NCI-H446 (cell line): Measurements from ENCODE around the gene SERPINE3.

ENCODE experiments used
- DNase-seq, 2 experiments: peaks; one replicate each; lab custom pipeline; 2025; lab: John Stamatoyannopoulos, UW

Gene SERPINE3

GRCh38 chr13:51328488-51328887 lies 11.0 kb upstream of the SERPINE3 start:
- no peak for DNase-seq

DNA sequence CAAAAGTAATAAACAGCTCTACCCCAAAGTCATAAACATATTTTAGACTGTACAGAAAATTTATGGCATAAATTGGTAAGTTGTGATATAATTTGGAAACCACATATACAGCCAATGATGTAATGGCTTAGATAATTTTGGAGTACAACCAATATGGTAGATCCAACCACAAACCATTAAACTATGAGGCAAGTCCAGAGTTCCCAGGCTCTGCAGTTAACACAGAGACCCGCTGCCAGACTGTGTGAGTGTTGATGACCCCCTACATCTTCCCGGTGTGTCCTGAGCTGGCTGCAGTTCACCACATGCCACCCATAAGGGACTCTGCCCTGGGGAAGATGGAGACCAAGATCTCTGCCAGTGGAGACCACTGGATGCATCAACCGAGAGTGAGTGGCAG lies 9.9 kb upstream of the SERPINE3 start:
- no peak for DNase-seq

GRCh38 chr13:51330791-51331190 lies 8.7 kb upstream of the SERPINE3 start:
- no peak for DNase-seq

- DNase-seq = no peak
Measured at GRCh38 chr13:51331354-51331861, 8.1 kb upstream of the SERPINE3 start.

DNA sequence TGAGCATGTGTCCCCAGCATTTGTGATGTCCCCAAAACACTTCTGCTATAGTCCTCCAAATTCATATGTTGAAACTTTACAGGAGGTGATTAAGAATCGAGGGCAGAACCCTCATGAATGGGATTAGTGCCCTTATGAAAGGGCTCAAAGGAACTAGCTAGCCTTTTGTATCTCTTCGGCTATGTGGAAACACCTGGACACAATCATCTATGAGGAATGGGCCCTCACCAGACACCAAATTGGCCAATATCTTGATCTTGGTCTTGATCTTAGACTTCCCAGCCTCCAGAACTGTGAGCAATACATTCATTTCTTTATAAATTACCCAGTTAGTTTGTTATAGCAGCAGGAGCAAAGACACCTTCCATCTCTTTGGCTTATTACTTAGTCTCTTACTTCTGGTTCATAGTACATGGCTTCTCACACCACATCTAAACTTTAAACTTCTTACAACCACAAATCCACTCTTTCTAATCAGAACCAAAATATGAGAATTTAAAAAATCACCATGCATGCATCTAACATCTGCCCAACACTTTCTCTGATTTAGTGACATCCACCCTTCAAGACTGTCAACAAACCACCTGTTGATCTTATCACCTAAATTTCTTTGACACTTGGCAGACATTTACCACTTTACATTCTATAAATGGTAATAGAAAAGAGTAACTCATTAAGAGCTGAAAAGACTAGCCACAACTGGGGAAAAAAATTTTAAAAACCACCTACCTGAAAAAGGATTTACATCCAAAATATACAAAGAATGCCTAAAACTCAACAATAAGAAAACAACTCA lies 6.7 kb upstream of the SERPINE3 start:
- no peak for DNase-seq

- DNase-seq = no peak
Measured at GRCh38 chr13:51333421-51333820, 6.1 kb upstream of the SERPINE3 start.

- DNase-seq = no peak
Measured at GRCh38 chr13:51333826-51334225, 5.7 kb upstream of the SERPINE3 start.

GRCh38 chr13:51336746-51337145 lies 2.7 kb upstream of the SERPINE3 start:
- no peak for DNase-seq

GRCh38 chr13:51339952-51340732 lies 651 bp downstream of the SERPINE3 start:
- DNase-seq = no peak

DNA sequence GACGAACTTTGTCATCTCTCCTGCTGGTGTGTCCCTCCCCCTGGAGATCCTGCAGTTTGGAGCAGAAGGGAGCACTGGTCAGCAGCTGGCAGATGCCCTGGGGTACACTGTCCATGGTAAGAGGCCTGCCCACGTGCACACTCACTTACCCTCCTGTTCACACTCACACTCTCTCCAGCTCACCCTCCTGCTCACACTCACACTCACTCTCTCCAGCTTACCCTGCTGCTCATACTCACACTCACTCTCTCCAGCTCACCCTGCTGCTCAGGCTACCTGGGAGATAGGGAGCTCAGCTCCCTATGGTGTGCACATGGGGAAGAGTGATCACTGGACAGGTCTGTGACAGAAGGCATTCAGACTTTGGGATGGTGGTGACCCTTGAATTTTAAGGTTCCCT lies 1.7 kb downstream of the SERPINE3 start:
- DNase-seq = no peak

DNA sequence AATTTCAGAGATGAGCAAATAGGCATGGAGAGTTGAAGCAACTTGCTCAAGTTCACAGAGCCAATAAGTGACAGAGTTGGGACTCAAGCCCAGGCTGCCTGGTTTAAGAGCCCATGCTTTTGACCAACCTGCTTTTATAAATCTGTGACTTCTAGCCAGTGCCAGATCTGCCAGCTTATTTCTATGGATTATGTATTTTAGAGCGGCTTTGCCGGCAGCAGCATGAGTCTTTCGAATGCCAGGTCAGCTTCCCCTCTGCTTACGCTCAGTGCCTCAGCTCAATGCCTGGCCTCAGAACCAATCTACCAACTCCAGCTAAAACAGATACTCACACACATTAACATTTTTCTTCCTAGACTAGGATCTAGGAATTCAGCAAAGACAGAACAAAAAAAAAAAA lies 2.3 kb downstream of the SERPINE3 start:
- no peak for DNase-seq

DNA sequence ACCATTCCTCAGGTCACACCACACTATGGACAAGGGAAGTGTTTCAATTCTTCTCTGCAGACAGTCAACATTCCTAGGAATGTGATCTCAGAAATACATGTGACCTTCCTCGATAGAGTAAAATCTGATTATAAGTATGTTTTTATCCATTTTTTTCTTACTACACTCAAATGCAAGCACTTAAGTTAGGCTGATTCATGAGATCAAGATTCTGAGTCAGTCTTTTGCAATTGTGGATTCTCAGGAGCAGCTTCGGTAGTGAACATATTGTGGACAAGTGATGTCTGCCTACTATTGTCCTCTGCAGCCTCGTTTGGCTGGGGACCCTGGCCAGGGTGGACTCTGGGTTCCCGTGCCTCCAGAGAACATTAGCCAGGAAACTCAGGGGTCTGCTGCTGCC lies 3.2 kb downstream of the SERPINE3 start:
- DNase-seq = no peak

DNA sequence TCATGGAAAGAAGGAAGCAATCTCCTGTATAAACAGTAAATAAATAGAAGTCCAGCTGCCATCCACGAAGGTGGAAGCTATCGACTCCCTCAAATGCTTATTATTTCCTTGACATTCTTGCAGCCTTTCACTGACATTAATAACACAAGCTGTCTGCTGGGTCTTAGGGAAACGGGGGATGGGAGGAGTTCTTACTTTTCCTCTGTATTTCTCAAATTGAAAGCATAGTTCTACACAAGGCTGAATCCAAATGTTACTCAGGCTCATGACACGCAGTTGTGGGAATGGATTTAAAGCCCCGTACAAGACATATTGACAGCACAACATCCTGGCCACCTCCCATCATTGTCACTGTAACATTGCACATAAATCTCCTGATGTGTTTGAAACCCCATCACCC lies 4.0 kb downstream of the SERPINE3 start:
- no peak for DNase-seq

GRCh38 chr13:51346397-51346796 lies 6.9 kb downstream of the SERPINE3 start:
- no peak for DNase-seq

GRCh38 chr13:51347099-51347498 lies 7.6 kb downstream of the SERPINE3 start:
- no peak for DNase-seq

DNA sequence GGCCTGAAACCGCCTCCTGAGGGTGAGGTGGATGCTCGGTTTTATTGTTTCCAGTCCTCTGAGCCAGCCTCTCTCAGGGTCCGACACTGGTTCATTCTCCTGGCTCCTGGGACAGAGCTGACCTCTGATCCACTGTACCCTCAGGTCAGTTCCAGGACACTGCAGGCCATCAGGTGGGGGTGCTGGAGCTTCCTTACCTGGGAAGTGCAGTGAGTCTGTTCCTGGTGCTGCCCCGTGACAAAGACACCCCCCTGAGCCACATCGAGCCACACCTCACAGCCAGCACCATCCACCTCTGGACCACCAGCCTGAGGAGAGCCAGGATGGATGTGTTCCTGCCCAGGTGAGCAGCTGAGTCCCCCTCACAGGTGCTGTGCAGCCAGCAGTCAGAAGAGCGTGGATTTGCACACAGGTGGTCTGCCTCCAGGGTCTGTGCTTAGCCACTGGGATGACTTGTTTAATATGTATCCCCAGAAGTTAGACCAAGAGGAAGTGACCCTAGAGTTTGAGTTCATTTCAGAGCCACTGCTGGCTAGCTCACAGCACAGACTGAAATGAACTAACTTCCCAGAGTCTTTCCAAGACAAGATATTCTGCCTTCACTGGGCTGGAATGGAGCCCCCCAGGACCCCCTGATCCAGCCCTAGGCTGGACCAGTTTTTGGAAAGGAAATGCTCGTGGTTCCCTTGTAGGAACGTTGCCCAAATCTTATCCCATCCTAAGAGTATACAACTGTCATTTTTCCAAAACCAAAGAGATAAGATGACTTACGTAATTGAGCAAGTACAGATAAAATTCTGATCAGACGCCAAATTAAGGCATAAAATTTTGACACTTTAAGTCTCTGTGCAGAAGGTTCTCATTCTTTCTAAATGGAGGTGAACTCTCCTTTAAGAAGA lies 8.8 kb downstream of the SERPINE3 start:
- DNase-seq = no peak

DNA sequence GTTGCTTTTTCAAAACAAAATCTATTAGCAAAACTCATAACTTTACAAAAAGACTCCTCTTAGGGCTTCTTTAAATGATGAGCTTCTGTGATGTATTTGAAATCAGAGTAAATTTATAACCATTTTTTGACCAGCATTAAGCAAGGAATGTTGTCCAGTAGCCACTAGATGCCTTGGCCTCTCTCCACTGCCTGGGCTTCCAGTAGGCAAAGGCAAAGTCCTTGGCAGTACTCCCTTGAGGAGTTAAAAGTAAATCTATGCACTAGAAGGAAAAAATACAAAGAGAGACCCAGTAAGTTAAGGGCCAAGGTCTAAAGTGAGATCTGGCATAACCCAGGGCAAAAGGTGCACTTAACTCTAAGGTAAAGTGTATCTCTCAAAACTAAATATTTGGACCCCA lies 9.5 kb downstream of the SERPINE3 start:
- no peak for DNase-seq

GRCh38 chr13:51355217-51355616 lies 15.7 kb downstream of the SERPINE3 start:
- no peak for DNase-seq

- no peak for DNase-seq
Measured at GRCh38 chr13:51357928-51358595, 18.6 kb downstream of the SERPINE3 start.

DNA sequence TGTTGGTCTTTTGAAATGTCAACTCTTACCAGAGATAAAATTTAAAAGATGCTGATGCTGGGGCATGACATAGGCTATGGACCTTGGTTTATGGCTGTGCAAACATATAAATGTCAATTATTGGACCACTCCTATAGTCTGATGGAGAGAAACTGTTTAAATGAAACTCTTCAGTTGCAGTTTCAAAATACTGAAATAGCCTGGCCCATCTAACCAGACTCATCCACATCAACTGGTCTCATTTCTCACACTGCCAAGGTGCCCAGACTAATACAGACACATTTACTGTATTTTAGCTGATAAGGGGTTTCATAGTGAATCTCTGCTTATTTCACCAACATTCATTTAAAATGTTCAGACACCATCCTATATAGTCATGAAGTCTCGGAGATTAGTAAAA lies 19.9 kb downstream of the SERPINE3 start:
- DNase-seq = no peak

DNA sequence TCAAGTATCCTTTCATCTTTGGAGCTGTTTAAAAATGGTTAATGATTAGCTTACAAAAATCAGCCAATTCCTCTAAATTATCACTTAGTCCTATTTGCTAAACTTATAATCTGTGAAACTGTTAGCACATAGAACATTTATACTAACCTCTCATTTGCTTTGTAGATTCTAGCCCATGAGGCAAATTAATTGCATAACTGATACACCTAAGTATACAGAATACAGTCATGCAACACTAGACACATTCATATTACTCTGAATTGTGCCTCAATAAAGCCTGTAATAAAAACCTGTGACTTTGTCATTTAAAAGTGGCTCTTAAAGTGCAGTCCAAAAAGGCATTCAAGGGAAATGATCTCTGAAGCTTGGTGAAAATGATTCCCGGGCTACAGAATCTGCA lies 21.0 kb downstream of the SERPINE3 start:
- DNase-seq = no peak

- no peak for DNase-seq
Measured at GRCh38 chr13:51361106-51361505, 21.6 kb downstream of the SERPINE3 start.
